ENCODE data around the gene ATP6V1C2.
A peak's percentile ranks its signal among the peaks of the same experiment; 100 is the strongest.

Gene ATP6V1C2

GRCh38 chr2:10706033-10706432, 15.4 kb upstream of the ATP6V1C2 start:
- peaks cover 48% of the 10 kb centered on the region for H3K27me3 ChIP-seq
- no peaks in the 10 kb centered on the region for H3K4me1 ChIP-seq
- H3K4me3 ChIP-seq (ENCODE audit: low read depth, low read length), result no peak overlapping the region
- DNase-seq, result no peak
- TF ChIP-seq CTCF (IDR thresholded peaks at IDR 0.05; ENCODE audit: low read depth, low read length), result no peak
- no peaks in the 10 kb centered on the region; the same call in 1 of the 2 replicates for H3K36me3 ChIP-seq
- H3K9me3 ChIP-seq, result no peaks in the 10 kb centered on the region

GRCh38 chr2:10707831-10708230, 13.6 kb upstream of the ATP6V1C2 start:
- Histone ChIP-seq H3K4me3 (ENCODE audit: low read depth, low read length) (no peak overlapping the region), H3K4me1 (no peaks in the 10 kb centered on the region), H3K27me3 (peaks cover 53% of the 10 kb centered on the region), H3K9me3 (no peaks in the 10 kb centered on the region), H3K36me3 (no peaks in the 10 kb centered on the region; the same call in 1 of the 2 replicates)
- no peak for DNase-seq
- no peak for TF ChIP-seq CTCF (IDR thresholded peaks at IDR 0.05; ENCODE audit: low read depth, low read length)

GRCh38 chr2:10709290-10709939, 12.0 kb upstream of the ATP6V1C2 start:
- TF ChIP-seq CTCF (IDR thresholded peaks at IDR 0.05; ENCODE audit: low read depth, low read length), result peak; percentile 61
- no peaks in the 10 kb centered on the region for H3K4me1 ChIP-seq
- no peaks in the 10 kb centered on the region for H3K9me3 ChIP-seq
- peaks cover 63% of the 10 kb centered on the region for H3K27me3 ChIP-seq
- DNase-seq, result peak; percentile 24
- no peak overlapping the region for H3K4me3 ChIP-seq (ENCODE audit: low read depth, low read length)
- no peaks in the 10 kb centered on the region for H3K36me3 ChIP-seq

GRCh38 chr2:10712185-10712809, 9.1 kb upstream of the ATP6V1C2 start:
- H3K27me3 ChIP-seq, result peaks cover 82% of the 10 kb centered on the region

GRCh38 chr2:10716581-10716980, 4.8 kb upstream of the ATP6V1C2 start:
- TF ChIP-seq CTCF (IDR thresholded peaks at IDR 0.05; ENCODE audit: low read depth, low read length), result no peak
- no peak for DNase-seq
- Histone ChIP-seq H3K9me3 (no peaks in the 10 kb centered on the region), H3K4me1 (no peaks in the 10 kb centered on the region), H3K36me3 (no peaks in the 10 kb centered on the region), H3K4me3 (ENCODE audit: low read depth, low read length) (no peak overlapping the region), H3K27me3 (peaks cover 97% of the 10 kb centered on the region)

More at GRCh38 chr2:10712185-10712809, 9.1 kb upstream of the ATP6V1C2 start:
- H3K4me3 ChIP-seq (ENCODE audit: low read depth, low read length), result no peak overlapping the region
- no peaks in the 10 kb centered on the region for H3K36me3 ChIP-seq
- DNase-seq, result no peak
- TF ChIP-seq CTCF (IDR thresholded peaks at IDR 0.05; ENCODE audit: low read depth, low read length), result peak; percentile 15; the same call in 1 of the 2 replicates
- no peaks in the 10 kb centered on the region for H3K9me3 ChIP-seq
- no peaks in the 10 kb centered on the region for H3K4me1 ChIP-seq

GRCh38 chr2:10717628-10718027, 3.8 kb upstream of the ATP6V1C2 start:
- H3K27me3 ChIP-seq, result peaks cover 97% of the 10 kb centered on the region
- DNase-seq, result no peak
- H3K9me3 ChIP-seq, result no peaks in the 10 kb centered on the region
- H3K4me1 ChIP-seq, result no peaks in the 10 kb centered on the region
- H3K36me3 ChIP-seq, result no peaks in the 10 kb centered on the region
- no peak overlapping the region for H3K4me3 ChIP-seq (ENCODE audit: low read depth, low read length)
- no peak for TF ChIP-seq CTCF (IDR thresholded peaks at IDR 0.05; ENCODE audit: low read depth, low read length)
